GM23248 (cell line): ENCODE results near the gene NKX2-2.

Experiments used
- EZH2 ChIP-seq: fragments of 200-600 bp; sonication (generic); IDR thresholded peaks from 2 replicates; pipeline ENCODE4 v1.6.1; 2018; ENCODE audit warnings: antibody characterized with exemption, mild to moderate bottlenecking; ENCODE audit not compliant: insufficient read depth, poor library complexity, severe bottlenecking
- EZH2phosphoT487 ChIP-seq: fragments of 200-600 bp; sonication (generic); IDR thresholded peaks from 2 replicates; pipeline ENCODE4 v1.6.1; 2018; ENCODE audit warnings: antibody characterized with exemption, moderate library complexity, mild to moderate bottlenecking, low read depth; ENCODE audit not compliant: insufficient read depth

DNA sequence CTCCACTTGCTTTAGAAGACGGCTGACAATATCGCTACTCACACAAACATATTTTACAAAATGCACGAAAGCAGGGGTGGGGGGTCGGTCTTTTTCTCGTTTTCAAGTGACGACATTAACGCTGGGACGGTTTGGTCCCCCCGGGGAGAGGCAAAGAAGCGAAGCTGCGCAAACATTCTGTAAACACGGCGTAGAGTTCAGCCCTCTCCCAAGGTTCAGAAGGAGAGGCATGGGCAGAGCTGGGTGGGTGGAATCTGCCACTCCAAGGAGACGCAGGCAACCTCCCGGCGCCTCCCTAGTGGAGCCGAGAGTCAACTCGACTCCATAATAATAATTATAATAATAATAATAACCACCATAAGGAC lies 2.4 kb downstream of the NKX2-2 start:
- TF ChIP-seq EZH2 (no peak), EZH2phosphoT487 (no peak)
